GM18499 (cell line): ENCODE measurements around the gene ABCB9.
"Not testable (repeated sequence)": the region's sequence is repeated elsewhere in the genome, so short reads cannot be mapped to it uniquely, and the experiment has no call there.

Source experiments
- ATAC-seq: cut with Tn5 transposase; IDR thresholded peaks from one replicate; pipeline ENCODE4 v1.9.1; 2021; ENCODE audit warnings: moderate number of reproducible peaks; ENCODE audit not compliant: insufficient read depth, unreplicated experiment

The ABCB9 gene

DNA sequence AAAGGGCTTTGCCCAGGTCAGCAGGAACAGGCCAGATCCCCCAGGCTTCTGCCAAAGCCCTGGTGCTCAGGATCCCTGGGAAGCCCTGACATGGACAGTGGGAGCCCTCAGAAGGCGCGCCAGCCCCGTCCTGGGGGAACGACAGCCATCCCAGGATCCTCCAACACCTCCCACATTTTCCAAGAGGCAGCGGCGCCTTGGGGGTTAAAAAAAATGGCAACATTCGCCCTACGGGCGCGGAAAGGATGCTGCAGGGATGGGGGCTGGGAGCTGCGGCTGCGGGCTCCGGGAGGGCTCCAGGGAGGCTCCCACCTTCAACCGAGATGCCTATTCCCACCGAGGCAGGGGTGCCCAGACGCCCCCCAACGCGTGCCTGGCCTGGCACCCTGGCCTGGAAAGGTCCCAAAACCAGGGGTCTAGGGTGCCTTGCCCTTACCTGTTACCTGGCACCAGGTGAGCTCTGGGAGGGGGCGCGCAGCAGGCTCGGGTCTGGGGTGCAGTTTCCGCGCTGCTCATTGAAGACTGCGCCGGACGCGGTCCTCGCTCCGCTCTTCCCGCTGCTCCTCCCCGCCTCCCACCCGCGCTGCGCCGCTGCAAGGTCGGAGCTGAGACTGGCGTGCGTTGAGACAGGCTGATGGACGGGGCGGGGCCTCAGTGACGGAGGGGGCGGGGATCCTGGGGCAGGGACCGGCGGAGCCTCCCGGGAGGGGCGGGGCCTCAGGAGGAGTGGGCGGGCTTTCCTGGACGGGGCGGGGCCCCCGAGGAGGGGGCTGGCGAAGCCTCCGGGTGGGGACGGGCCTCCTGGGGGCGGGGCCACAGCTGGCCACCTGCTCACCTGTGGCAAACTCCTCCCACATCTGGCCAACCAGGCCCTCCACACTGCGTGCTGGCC is at the start of gene ABCB9:
TSS of gene ABCB9 (minus strand) at position 613 of the 892 bp plus-strand sequence. CDS start 6,228 bp downstream, outside the sequence.
- no peak for ATAC-seq

GRCh38 chr12:123014473-123014872 is 48.2 kb upstream of the ABCB9 start:
- ATAC-seq, result not testable (repeated sequence)

- no peak for ATAC-seq
These were observed 47.2 kb upstream of the ABCB9 start for GRCh38 chr12:123013185-123014095.

DNA sequence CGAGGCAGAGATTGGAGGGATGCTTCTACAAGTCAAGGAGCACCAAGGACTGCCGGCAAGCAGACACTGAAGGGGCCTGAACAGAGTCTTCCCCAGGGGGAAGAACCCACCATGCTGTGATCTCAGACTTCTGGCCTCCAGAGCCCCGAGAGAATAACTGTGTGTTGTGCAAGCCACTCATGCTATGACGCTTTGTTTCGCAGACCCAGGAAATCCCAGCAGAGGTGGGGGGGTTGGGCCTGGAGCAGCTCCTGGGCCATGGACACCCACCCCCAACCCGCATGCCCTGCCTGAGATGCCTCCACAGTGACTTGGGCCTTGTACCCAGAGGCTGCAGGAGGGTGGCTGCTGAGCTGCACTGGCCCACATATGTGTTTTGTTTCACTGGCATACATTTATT is 45.4 kb upstream of the ABCB9 start:
- ATAC-seq, result no peak

DNA sequence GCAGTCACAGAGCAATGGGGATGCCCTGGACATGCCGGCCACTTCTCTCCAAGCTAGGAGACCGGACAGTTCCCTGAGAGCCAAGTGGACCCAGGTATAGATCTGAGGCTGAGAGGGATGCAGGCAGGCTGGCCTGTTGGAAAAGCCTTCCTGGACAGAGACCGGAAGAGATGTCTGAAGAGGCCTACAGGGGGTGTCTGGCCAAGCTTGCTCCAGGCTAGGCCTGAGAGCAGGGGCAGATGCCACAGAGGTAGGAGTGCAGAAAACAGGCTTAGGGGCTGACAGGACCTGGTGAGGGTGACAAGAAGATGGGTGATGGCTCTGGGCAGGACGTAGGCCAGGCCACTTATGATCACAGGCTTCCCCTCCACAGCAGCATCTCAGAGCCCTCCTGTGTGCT is 44.4 kb upstream of the ABCB9 start:
- no peak for ATAC-seq

DNA sequence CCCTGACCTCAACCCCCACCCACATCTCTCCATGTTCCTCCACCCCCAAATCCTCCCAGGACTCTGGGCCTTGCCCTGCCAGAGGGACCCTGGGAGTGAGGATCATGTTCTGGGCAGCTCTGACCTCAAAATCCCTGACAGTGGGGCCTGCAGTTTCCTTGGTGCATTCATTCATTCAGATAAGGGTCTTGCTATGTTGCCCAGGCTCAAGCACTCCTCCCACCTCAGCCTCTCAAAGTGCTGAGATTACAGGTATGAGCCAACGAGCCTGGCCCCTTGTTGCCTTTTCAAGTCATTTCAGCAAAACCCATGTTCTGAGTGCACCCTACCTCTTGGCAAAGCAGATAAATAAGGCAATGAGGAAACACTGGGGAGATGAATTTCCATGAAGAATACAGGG is 43.8 kb upstream of the ABCB9 start:
- ATAC-seq, result no peak

- no peak for ATAC-seq
These were observed 40.7 kb upstream of the ABCB9 start for GRCh38 chr12:123006977-123007376.

DNA sequence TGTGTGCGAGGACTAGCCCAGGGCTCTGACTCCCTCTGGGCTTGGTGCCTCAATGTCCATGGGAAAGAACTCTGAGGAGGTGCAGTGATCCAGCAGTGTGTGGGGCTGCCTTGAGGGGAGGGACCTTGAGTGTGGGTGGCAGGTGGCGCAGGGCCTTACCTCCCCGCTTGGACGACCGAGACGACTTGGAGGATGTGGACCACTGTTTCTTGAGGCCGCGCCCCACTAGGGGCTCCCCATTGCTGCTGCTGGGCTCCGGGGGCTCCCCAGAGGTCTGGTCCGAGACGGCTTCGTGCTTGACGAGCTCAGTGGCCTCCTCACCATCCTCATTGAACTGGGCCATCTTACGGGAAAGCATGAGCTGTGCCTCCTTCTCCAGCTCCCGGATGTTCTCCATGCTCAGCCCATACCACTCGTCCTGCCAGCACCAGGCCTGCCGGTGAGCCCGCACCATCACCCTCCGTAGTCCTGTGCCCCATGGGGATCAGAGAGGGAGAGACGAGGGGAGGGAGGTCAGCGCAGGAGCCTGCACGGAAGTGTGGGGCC is 38.9 kb upstream of the ABCB9 start:
- no peak for ATAC-seq

- ATAC-seq, result no peak
These were observed 38.0 kb upstream of the ABCB9 start for GRCh38 chr12:123004287-123004686.

- ATAC-seq, result no peak
These were observed 37.0 kb upstream of the ABCB9 start for GRCh38 chr12:123003257-123003656.

DNA sequence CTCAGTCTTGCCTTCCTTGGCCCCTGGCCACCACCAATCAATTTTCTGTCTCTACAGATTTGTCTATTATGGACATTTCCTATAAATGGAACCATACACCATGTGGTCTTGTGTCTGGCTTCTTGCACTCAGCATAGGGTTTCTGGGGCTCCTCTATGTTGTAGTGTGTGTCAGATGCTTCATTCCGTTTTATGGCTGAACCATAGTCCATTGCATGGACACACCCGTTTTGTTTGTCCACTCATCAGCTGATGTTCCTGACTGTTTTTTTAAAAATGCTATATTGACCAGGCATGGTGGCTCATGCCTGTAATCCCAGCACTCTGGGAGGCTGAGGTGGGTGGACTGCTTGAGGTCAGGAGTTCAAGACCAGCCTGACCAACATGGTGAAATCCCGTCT is 35.2 kb upstream of the ABCB9 start:
- ATAC-seq, result no peak

DNA sequence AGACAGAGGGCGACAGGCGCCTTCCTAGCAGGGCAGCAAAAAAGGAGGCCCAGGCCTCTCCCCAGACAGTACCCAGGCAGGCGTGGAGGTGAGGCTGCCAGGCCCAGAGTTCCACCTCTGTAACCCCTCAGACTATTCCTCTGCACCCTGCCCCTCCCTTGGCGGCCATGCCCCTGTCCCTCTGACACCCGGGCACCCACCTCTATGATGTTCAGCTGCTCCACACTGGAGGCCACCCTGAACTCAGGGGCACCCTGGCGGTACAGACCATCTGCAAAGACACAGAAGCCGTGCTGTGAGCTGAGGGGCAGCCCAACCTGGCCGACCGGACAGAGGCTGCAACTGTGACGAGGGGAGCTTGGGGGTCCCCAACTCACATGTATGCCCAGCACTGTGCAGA is 34.3 kb upstream of the ABCB9 start:
- ATAC-seq, result no peak

GRCh38 chr12:122999986-123000420 is 33.7 kb upstream of the ABCB9 start:
- ATAC-seq, result no peak

- ATAC-seq, result no peak
These were observed 33.1 kb upstream of the ABCB9 start for GRCh38 chr12:122999196-122999946.

DNA sequence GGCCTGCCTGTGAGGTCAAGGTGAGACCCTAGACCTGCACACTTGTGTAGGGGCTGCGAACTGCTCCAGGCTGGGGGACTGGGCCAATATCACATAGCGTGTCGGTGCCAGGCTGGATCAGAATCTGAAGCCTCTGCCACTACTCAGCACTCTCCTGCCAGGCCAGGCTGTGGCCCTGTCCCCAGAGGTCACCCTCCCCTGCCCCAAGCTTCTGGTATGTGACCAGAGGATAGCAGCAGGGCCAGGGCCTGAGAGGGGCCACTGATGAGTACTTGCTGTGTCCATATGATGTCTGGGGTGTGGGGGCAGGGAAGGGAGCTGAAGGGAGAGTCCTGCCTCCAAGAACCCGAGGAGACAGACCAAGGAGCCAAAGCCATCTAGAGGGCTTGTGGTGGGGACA is 32.1 kb upstream of the ABCB9 start:
- no peak for ATAC-seq

DNA sequence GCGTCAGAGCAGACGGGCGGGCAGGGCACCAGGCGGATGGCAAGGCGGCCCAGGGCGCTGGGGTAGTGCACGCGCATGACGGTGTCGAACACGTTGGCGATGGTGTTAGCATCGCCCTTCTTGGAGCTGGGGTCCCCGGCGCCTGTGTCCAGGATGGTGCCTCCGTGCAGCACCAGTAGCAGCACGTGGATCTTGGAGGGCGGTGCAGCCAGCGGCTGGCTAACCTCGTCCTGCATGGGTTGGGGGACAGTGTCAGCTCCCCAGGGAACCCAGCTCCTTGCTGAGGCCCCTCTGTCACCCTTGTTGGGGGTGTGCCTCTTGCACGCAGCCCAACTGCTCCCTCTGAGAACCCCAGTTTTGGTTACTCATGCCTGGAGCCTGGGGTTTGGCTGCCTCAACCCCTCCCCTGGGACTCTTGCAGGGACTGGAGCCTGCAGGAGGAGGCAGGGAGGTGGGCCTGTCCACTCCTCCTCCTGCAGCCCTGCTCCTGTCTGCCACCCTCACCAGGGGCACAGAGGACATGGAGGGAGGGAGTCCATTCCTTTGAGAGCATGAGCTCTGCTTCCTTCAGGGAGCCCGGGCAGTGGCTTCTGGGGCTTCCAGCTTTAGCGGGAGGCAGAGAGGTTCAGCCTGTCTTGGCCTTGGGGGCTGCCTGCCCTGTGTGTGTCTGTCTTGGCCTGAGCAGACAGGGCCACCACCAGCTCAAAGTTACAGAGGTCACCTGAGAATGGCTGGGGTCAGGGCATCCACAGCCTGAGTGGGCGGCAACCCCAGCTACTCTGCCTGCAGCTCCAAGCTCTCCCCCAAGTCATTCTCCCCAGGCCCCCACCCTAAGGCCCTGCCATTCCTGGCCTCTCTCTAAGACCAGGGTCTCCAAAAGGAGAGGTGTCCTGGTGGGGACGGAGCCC is 31.3 kb upstream of the ABCB9 start:
- no peak for ATAC-seq

GRCh38 chr12:122996621-122997342 is 30.5 kb upstream of the ABCB9 start:
- ATAC-seq, result no peak

- no peak for ATAC-seq
These were observed 29.9 kb upstream of the ABCB9 start for GRCh38 chr12:122996188-122996601.
